ENCODE results near the gene HRC.
"Not testable (repeated sequence)": the region's sequence is repeated elsewhere in the genome, so short reads cannot be mapped to it uniquely, and the experiment has no call there.

The HRC gene

DNA sequence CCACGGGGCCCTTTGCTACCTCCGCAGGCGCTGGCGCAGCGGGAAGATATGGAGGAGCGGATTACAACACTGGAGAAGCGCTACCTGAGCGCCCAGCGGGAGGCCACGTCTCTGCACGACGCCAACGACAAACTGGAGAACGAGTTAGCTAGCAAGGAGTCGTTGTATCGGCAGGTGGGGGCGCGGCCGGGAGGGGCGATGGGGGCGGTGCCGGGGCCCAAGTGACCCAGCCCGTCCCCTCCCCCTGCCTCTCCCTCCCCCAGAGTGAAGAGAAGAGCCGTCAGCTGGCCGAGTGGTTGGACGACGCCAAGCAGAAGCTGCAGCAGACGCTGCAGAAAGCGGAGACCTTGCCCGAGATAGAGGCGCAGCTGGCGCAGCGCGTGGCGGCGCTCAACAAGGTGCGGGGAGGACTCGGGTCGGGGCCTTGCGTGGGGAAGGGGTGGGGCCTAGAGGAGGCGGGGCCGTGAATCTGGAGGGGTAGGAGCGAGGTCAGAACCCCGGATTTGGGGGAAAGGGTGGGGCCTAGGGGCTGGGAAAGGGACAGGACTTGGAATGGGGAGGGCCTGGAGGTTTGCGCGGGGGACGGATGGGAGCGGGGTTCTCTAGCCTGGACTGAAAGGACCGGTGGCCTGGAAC is 22.1 kb downstream of the HRC start:
- no peak for DNase-seq

DNA sequence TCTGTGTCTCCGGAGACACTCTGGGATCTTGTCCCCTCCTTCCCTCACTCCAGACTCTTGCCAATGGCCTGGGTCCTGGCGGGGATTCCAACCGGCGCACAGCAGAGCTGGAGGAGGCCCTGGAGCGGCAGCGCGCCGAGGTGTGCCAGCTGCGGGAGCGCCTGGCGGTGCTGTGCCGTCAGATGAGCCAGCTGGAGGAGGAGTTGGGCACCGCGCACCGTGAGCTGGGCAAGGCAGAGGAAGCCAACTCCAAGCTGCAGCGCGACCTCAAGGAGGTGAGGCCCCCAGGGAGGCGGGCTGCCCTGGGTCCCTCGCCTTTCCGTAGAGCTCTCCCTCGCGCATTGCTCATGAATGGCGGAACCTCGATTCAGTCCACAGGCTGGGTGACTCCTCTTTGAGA is 24.9 kb downstream of the HRC start:
- DNase-seq, result no peak

DNA sequence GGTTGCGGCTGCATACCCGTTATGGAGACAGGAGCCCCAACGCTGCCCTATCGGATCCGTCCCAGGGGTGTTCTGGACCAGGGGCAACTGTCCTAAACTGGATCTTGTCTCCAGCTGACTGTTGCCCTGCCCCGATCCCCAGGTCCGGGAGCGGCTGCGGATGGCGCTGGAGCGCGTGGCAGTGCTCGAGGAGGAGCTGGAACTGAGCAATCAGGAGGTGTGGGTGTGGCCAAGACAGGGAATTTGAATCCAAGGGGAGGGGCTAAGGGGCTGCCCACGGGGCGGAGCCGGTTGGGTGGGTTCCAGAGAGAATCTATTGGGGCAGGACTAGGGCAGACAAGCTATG is 26.0 kb downstream of the HRC start:
- no peak for DNase-seq

DNA sequence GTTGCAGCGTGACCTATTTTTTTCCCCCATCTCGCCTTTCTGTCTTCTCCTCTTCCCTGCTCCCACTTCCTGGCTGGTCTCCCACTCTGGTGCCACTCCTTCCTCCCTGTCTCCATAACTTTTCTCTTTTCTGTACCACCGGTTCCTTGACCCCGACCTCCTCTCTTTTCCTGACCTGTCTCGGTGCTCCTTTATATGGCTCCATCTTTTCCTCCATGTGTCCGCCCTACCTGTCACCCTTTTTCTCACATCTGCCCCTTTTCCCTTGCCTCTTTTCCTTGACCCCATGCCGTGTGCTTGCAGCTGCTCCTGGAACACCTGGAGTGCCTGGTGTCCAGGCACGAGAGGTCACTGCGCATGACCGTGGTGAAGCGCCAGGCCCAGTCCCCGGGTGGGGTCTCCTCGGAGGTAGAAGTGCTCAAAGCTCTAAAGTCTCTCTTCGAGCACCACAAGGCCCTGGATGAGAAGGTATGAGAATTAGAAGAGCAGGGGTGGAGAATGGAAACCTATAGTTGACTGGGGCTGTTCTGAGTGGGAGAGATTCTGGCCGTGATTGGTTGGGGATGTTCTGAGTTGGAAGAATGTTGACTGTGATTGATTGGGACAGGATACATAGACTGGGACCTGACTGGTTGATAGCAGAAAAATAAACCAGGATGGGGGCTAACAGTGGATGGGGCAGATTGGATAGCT is 26.5 kb downstream of the HRC start:
- no peak for DNase-seq

DNA sequence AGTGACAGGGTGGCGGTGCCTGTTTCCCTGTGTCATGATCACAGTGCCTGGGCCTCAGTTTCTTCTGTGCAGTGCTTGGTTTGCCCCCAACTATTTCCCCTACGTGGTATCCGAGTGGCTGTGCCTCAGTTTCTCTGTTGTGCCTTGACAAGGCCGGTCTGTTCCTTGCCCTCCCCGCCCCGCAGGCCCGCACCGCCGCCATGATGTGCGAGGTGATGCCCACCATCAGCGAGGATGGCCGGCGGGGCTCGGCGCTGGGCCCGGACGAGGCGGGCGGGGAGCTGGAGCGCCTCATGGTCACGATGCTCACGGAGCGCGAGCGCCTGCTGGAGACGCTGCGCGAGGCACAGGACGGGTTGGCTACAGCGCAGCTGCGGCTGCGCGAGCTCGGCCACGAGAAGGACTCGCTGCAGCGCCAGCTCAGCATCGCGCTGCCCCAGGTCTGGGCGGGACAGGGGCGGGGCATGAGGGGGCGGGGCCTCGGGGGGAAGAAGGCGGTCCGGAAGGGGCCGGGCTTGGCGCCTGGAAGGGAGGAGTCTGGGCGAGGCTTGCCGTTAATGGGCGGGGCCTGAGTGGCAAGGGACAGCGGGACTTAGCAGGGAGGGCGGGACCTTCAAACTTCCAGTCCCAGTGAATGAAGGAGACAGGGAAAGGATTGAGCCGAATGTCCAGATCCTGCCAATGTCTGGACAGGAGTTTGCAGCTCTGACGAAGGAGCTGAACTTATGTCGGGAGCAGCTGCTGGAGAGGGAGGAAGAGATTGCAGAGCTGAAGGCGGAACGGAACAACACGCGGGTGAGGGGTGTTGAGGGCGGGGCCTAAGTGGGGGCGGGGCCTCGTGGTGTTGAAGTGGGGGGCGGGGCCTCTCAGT is 27.3 kb downstream of the HRC start:
- peak; percentile 92 for DNase-seq

DNA sequence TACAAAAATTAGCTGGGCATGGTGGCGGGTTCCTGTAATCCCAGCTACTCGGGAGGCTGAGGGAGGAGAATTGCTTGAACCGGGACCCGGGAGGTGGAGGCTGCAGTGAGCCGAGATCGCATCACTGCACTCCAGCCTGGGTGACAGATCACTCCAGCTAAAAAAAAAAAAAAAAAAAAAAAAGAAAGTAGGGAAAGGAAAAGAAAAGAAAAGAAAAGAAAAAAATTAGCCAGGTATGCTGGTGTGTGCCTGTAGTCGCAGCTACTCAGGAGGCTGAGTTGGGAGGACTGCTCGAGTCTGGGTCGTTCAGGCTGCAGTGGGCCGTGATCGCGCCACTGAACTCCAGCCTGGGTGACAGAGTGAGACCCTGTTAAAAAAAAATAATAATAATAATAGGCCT is 28.0 kb downstream of the HRC start:
- DNase-seq, result not testable (repeated sequence)

DNA sequence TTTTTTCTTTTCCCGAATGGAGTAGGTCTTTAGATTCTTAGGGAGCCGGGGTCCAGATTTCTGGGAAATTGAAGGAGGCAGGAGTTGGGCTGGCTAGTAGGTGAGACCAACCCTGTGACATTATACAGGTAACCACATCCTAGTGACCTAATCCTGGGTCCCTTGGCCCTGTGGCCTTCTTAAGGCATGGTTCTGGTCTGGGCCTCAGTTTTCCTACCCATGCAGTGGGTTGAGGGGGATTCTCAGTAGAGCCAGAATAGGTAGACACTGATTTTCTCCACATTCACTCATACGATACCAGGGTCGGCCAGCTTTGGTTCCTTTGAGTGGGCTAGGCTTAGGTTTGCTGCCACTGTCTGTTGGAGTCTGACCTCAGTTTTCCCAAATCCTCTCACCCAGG is 28.6 kb downstream of the HRC start:
- DNase-seq, result no peak

DNA sequence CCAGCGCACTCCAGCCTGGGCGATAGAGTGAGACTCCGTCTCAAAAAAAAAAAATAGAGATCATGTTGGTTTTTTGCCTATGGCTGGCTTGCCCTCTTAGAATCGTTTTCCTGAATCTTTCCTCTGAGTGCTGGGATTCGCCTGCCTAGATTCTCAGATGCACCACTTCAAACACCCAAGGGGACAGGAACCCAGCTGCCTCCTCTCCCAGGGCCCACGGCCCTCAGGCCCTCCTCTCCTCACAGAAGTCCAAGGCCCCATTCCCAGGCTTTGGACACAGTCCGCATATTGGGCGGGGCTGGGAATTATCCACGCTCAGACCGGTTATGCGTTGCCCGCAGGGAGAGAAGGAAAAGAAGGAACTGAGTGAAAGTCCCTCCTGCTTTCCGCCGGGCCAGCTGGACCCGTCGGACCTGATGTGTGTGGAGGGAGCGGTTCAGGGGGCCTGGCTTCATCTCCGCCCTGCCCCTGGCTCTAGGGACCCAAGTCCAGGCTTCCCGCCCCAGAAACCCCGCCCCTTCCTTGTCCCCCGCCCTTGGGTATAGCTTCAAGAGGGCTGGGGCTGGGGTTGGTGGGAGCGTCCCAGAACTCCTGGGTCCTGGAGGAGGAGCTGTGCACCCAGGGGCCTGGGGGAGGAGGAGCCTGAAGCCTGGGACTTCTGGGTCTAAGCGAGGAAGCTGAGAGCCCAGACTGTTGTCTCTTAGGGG is 30.0 kb downstream of the HRC start:
- no peak for DNase-seq

DNA sequence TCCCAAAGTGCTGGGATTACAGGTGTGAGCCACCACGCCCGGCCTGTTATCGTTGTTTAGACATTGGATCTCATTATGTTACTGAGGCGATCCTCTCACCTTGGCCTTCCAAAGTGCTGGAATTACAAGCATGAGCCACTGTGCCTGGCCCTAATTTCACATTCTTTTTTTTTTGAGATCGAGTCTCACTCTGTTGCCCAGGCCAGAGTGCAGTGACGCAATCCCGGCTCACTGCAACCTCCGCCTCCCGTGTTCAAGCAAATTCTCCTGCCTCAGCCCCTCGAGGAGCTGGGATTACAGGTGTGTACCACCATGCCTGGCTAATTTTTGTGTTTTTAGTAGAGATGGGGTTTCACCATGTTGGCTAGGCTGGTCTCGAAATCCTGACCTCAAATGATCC is 31.9 kb downstream of the HRC start:
- not testable (repeated sequence) for DNase-seq

DNA sequence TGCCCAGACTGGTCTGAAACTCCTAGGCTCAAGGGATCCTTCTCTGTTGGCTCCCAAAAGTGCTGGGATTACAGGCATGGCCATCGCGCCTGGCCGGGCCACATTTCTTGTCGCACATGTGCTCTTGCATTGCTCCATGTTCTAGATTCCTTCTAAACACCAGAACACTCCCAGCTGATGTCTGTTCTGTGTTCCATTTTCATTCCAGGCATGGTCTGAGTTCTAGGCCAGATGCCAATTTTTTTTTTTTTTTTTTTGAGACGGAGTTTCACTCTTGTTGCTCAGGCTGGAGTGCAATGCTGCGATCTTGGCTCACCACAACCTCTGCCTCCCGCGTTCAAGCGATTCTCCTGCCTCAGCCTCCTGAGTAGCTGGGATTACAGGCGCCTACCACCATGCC is 33.4 kb downstream of the HRC start:
- DNase-seq, result not testable (repeated sequence)

DNA sequence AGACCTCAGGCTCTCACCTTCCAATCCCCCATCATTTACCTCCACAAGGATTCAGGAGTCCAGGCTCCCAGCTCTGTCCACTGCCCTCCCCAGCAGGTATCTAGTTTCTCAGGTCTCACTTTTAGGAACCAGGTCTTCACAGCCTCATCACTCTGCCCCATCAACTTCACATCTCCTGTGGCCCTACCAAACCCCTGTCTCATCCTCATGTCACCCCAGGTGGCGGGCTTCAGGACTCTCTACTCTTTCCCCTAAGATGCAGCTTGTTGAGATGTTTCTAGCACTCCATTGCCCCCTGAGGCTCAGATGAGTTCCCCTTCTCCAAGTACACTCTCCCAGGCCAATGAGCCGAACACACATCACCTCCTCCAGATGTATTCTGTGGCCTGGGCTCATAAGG is 34.3 kb downstream of the HRC start:
- DNase-seq, result no peak

DNA sequence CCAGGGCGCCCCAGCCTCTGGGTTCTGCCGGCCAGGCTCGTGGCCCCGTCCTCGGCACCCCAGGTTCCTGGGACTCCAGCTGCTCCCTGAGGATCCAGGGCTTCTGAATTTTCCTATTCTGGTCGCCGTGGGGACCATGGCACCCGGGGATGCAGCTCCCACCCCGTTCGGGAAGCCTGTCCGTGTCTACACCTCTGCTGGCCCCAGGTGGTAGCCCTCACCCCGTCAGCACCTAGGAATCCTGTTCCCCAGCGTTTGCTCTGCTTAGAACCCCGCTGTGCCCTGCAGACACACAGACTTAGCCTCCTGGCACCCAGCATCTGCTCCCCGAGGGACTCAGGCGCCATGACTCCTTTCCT is 34.9 kb downstream of the HRC start:
- no peak for DNase-seq

DNA sequence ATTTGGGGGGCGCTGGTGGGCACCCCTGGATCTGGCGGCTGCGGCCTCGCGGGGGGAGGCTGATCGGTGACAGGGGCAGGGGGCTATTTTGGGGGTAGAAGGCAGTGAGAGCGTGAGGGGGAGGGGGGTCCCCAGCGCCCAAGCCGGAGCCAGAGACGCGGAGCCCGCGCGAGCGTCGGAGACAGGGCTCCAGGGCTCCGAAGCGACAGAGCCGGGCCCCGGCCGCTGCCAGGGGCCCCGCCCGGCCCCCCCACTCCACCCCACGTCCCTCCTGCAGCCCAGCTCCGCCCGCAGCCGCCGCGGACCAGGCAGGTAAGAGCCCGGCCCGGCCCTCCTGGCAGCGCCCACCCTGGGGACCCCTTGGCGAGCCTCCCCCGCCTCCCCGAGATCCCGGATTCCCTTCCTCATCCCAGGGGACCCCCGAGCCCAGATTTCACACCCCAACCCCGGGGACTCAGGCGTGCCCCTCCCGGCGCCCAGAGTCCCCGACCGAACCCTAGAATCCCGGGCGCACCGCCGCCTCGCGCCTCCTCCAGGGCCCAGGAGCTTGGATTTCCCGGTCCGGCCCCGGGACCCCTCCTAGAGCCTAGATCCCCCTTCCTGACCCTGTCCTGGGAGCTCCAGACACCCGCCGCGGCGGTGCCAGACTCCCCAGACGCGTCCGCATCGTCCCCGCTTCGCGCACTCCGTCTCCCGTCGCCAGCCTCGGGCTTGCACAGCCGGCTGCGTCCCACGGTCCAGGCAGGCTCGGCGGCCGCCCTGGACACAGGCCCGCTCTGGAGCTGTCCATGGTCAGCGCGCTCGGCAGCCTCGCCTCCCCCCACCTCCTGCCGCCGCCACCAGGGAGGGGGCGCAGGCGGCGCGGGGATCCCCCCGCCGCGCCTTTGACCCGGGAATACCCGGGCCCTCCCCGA is 35.5 kb downstream of the HRC start, which contains the start of gene PPFIA3:
PPFIA3 (plus strand) TSS at position 134 of the 914 bp plus-strand sequence. CDS start 8,330 bp downstream, outside the sequence.
- DNase-seq, result no peak

DNA sequence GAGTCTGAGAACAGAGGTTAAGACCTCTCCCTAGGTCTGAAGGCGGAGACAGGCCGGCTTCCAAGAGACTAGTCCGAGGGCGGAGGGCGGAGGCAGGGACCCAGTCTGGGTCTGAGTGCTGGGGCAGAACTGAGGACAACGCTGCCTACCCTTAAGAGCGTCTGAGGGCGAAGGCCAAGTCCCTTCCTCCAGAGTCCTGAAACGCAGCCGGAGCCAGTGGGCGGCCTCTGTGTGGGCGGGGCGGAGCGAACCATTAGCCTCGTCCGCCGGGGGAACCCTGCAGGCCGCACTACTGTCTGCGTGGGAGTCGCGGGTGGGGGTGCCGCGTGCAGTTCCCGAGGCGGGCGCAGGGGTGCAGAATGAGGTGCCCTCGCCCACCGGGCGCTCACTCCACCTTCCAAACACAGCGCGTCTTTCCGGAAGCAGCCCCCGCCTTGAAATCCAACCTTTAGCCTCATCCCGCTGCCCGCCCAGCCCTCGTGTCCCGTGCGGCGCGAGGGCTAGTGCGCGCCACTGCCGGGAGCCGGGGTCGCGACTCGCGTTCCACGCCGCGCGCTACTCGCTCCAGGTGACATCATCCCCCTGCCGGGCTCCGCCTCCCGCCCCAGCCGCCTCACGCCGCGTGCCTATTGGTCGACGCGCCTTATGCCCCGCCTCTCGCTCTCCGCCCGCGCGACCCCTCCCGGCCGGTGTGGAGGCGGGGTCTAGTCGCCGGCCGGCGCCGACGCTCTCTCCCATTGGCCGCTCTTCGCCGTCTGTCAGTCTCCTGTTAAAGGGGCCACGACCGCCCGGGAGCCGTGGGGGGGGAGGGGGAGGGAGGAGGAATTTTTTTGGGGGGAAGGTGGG is 36.4 kb downstream of the HRC start, which contains the start of gene C19orf73:
C19orf73 (minus strand) TSS at position 579 of the 846 bp plus-strand sequence; CDS start at position 458, 121 bp downstream.
- DNase-seq, result peak; percentile 91

DNA sequence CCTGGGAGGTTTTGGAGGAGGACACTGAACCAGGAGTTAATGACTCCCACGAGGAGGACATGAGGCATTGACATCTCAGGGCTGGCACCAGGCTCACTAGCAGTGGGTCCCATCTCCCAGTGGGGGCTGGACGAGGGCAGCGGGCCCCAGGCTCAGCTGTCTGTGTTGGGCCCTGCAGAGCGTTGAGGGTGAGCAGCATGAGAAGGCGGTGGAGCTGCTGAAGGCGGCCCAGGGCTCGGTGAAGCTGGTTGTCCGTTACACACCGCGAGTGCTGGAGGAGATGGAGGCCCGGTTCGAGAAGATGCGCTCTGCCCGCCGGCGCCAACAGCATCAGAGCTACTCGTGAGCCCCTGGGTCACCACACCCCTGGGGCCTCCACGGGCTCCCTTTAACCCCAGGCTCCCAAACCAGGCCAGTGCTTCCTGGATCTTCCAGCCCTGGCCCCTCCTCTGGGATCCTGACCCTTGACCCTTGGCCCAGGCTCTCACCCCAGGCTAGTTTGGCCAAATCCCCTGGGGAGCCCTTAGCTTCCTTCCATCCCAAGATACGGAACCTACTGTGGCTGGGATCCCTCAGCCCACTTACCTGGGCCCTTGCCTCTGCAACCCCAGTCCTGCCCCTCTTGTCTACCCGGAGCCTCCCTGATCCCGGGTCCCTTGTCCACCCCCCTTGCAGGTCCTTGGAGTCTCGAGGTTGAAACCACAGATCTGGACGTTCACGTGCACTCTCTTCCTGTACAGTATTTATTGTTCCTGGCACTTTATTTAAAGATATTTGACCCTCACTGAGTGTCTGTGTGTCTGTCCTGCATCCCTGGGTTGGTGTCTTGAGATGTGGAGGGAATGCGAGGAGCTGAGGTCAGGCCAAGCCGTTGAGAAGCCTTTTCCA is 37.3 kb downstream of the HRC start:
- DNase-seq, result no peak

DNA sequence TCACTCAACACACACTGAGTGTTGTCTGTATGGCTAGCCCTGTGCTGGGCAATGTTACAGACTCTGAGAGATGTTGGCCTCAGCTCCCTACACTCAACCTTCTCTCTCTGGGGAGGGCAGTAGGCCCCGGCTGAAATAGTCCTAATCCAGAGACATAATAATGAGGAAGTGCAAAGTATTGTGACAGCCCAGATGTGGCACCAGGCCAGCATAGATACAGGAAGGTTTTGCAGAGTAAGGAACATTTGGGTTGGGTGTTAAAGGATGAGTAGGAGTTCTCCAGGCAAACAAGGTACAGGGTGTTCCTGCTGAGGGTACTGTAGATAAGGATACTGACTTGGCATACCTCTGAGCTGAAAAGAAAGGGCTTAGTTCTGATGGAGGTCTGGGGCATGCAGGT is 38.7 kb downstream of the HRC start:
- no peak for DNase-seq

DNA sequence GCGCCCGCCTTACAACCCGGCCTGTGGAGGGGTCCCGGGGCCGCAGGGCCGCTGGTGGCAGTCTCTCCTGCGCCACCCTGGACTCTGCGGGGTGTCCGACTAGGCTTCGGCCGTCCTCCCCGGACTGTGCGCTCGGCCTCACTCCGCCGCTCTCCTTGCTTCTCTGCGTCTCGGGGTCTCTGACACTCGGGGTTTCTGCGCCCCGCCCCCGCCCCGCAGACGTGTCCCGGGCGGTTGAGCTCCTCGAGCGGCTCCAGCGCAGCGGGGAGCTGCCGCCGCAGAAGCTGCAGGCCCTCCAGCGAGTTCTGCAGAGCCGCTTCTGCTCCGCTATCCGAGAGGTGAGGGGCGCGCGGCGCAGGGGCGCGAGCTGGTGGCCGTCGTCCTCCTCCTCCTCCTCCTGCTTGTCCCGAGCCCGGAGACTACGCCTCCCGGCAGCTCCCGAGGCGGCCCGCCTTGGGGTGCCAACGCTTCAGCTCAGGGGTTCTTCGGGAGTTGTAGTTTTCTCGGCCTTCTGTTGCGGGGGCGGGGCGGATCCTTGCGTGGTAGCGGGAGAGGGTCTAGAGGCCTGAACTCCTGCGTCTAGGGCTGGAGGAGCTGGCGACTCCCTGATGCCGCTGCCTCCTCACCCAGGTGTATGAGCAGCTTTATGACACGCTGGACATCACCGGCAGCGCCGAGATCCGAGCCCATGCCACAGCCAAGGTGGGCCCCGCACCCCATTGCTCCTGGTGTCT is 40.4 kb downstream of the HRC start:
- peak; percentile 21 for DNase-seq

DNA sequence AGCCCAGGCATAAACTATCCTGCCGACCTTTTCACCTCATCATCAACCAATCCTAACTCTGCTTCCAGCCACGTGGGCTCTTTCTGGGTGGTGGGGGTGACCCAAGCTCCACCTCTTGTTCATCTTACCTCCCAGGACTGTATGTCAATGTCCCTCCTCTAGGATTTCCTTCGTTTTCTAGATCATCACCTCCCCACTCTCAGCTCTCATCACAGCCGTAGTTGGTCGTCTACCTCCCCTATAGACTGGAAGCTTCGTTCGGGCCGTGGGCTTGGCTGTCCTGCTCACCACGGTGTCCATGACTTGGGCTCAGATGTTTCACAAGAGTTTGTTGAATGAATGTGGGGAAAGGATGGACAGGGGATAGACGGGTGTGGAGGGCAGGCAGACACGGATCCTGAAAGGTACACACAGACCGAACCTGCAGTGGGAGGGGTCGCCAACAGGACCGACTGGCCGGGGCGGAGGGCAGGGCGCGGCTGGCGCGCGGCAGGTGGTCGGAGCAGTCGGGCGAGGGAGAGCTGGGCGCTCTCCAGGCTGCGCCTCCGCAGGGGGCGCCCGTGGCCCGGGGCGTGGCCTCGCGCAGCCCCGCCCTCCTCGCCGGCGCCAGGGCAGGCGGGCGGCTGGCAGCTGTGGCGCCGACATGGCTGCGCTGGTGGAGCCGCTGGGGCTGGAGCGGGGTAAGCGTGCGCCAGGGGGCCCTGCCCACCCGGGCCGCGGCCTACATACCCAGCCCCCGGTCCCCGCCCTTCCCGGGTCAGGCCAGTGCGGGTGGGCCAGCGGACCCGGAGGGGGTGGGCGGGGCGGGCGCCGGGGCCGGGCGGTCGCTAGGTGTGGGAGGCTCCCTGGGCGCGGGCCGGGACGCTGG is 41.2 kb downstream of the HRC start, which contains the start of gene LIN7B:
LIN7B (plus strand) TSS at position 609 of the 868 bp plus-strand sequence; CDS start at position 644, 35 bp downstream.
- DNase-seq, result peak; percentile 62

Data from stimulated activated naive CD4-positive, alpha-beta T cell treated with Interleukin-2 at 50 U/mL for 16 hours (primary cell).